Pancreas (tissue), 10 donors: ENCODE measurements around the gene ILF3. TPM values are rescaled to one million over a fixed set of nuclear protein-coding genes. Genes with fewer than 3 reads are reported as not detected.

Experiments used
- ATAC-seq, 4 donors: fragments of 200-7000 bp; cut with Tn5 transposase; one replicate each; pipeline versions ENCODE4 v1.8.0 to v1.9.1; 2020; ENCODE audit warnings: mild to moderate bottlenecking in 4 of 4, moderate library complexity in 4 of 4
- DNase-seq, 6 donors: peaks; one replicate each; pipeline ENCODE4 v3.0.0-alpha.2; 2020
- FAIRE-seq: peaks from 2 replicates; lab custom pipeline; 2012; peaks lifted over from hg19 to GRCh38; lab: Jason Lieb, UNC
- H3K27ac ChIP-seq, 4 donors: fragments of 200-600 bp; sonication (generic); 1 replicate in 3 of 4; 2 replicates in 1 of 4; pipeline versions ENCODE4 v1.5.0 to v1.8.0; 2020
- H3K27me3 ChIP-seq, 4 donors: fragments of 200-600 bp; one replicate each; pipeline ENCODE4 v1.8.0; 2021
- H3K36me3 ChIP-seq, 3 donors: fragments of 200-600 bp; sonication (generic) in 1 of 3; one replicate each; pipeline versions ENCODE4 v1.5.0 to v1.8.0; 2020 to 2021
- H3K4me1 ChIP-seq, 3 donors: fragments of 200-600 bp; one replicate each; pipeline ENCODE4 v1.8.0; 2021
- H3K4me3 ChIP-seq, 4 donors: fragments of 200-600 bp; sonication (generic) in 2 of 4; one replicate each; pipeline versions ENCODE4 v1.5.0 to v1.8.0; 2020 to 2021
- H3K9me3 ChIP-seq, 4 donors: fragments of 200-600 bp; one replicate each; pipeline ENCODE4 v1.8.0; 2021
- CTCF ChIP-seq, 4 donors: fragments of 200-600 bp; sonication (generic) in 3 of 4; IDR thresholded peaks; one replicate each; pipeline versions ENCODE4 v1.5.0 to v1.8.0; 2021; ENCODE audit warnings: antibody characterized with exemption in 4 of 4
- WGBS, 2 donors: extraction: QIAGEN DNeasy Blood & Tissue Kit; methylation state at CpG; one replicate each; pipeline ENCODE4 v1.1.7; 2013; 5-methylcytosine and 5-hydroxymethylcytosine counted together
- intact Hi-C, 3 donors: fragments of 100-400 bp; cut with DNase I; formaldehyde crosslinking; loops; one replicate each; pipeline versions ENCODE4 v1.11.1 to v1.14.2; 2022
- polyA plus RNA-seq, 2 donors: library from polyadenylated mRNA; stranded (reverse); fragments of 200-250 nt; gene quantifications; one replicate each; pipeline ENCODE4 v1.2.3, GENCODE V29; 2013
- total RNA-seq, 6 donors: library from RNA; stranded (reverse); fragmentation: NEBNext Ultra II Directional in 4 of 6; extraction: Animal tissue kit (Norgen Biotek cat#: 25700) in 4 of 6; gene quantifications; one replicate each; pipeline versions ENCODE4 v1.2.1 to v1.2.4, GENCODE V29; 2021 to 2023
- donor health status: healthy with polysubstance abuse.
- donor health status: DM: no; HTN: no; CAD: no; lungs with moderate emphysema.
- donor health status: DM: no; HTN: no; CAD: no.
- donor health status: control.
- donor health status: control.
- donor health status: Bipolar disorder and iron deficiency.
- donor health status: DM: yes; HTN: yes; CAD: no.
- donor health status: DM: no; HTN: no; CAD: no.
- donor health status: DM: no; HTN: no; CAD: no.
- donor health status: DM: yes; HTN: yes; CAD: no.

The ILF3 gene
- total and polyA plus RNA-seq, 8 donors = 70.5 to 129 (median 109) TPM

- TF ChIP-seq CTCF (IDR thresholded peaks at IDR 0.05) = no peak
- H3K4me3 ChIP-seq = no peak overlapping the region
- H3K36me3 ChIP-seq = peaks cover 8 to 76% (median 66%) of the 10 kb centered on the region in 3 donors
- intact Hi-C loops = no loop called here
- H3K27ac ChIP-seq = no peak overlapping the region
- no peaks in the 10 kb centered on the region for H3K9me3 ChIP-seq
- H3K27me3 ChIP-seq = no peaks in the 10 kb centered on the region
- 88 to 92% methylated on average over 12 of the region's 12 CpGs for WGBS, 2 donors
- H3K4me1 ChIP-seq = peaks cover 0 to 5% (median 0%) of the 10 kb centered on the region in 3 donors
- DNase-seq (no peak), FAIRE-seq (no peak), ATAC-seq (no peak)
Measured at GRCh38 chr19:10678813-10679212, 24.7 kb downstream of the ILF3 start.

- intact Hi-C loops = no loop called here
- 94% methylated on average over 18 of the region's 18 CpGs for WGBS, 2 donors
- Histone ChIP-seq H3K4me1 (peaks cover 0 to 5% (median 0%) of the 10 kb centered on the region in 3 donors), H3K36me3 (peaks cover 8 to 86% (median 66%) of the 10 kb centered on the region in 3 donors), H3K4me3 (no peak overlapping the region), H3K9me3 (no peaks in the 10 kb centered on the region), H3K27me3 (no peaks in the 10 kb centered on the region), H3K27ac (no peak overlapping the region)
- DNase-seq = peak in 1 of 6 donors; percentile 66
- no peak for TF ChIP-seq CTCF (IDR thresholded peaks at IDR 0.05)
- FAIRE-seq = no peak
- ATAC-seq = no peak
Measured at GRCh38 chr19:10679743-10680142, 25.6 kb downstream of the ILF3 start.

- FAIRE-seq = no peak
- peaks cover 8 to 89% (median 69%) of the 10 kb centered on the region in 3 donors for H3K36me3 ChIP-seq
- intact Hi-C loops = no loop called here
Measured at GRCh38 chr19:10680545-10681135, 26.5 kb downstream of the ILF3 start.

GRCh38 chr19:10681658-10682057, 27.5 kb downstream of the ILF3 start:
- Histone ChIP-seq H3K27me3 (no peaks in the 10 kb centered on the region), H3K4me3 (no peak overlapping the region), H3K9me3 (no peaks in the 10 kb centered on the region), H3K4me1 (peaks cover 0 to 5% (median 0%) of the 10 kb centered on the region in 3 donors), H3K36me3 (peaks cover 8 to 89% (median 69%) of the 10 kb centered on the region in 3 donors), H3K27ac (no peak overlapping the region)
- no peak for DNase-seq
- intact Hi-C loops = no loop called here
- 92 to 94% methylated on average over 4 of the region's 4 CpGs for WGBS, 2 donors
- FAIRE-seq = no peak
- no peak for ATAC-seq
- TF ChIP-seq CTCF (IDR thresholded peaks at IDR 0.05) = no peak

More at GRCh38 chr19:10680545-10681135, 26.5 kb downstream of the ILF3 start:
- Histone ChIP-seq H3K9me3 (no peaks in the 10 kb centered on the region), H3K4me1 (peaks cover 0 to 5% (median 0%) of the 10 kb centered on the region in 3 donors), H3K27me3 (no peaks in the 10 kb centered on the region), H3K4me3 (no peak overlapping the region), H3K27ac (no peak overlapping the region)
- DNase-seq = no peak
- no peak for TF ChIP-seq CTCF (IDR thresholded peaks at IDR 0.05)
- no peak for ATAC-seq
- 91 to 94% methylated on average over 15 of the region's 15 CpGs for WGBS, 2 donors

GRCh38 chr19:10682397-10683063, 28.4 kb downstream of the ILF3 start:
- TF ChIP-seq CTCF (IDR thresholded peaks at IDR 0.05) = no peak

More at GRCh38 chr19:10682397-10683063, 28.4 kb downstream of the ILF3 start:
- 89 to 90% methylated on average over 15 of the region's 15 CpGs for WGBS, 2 donors
- no peaks in the 10 kb centered on the region for H3K27me3 ChIP-seq
- no peak for FAIRE-seq
- ATAC-seq = peak in 1 of 4 donors; percentile 14
- intact Hi-C loops = no loop called here
- H3K36me3 ChIP-seq = peaks cover 8 to 90% (median 65%) of the 10 kb centered on the region in 3 donors
- no peak overlapping the region for H3K27ac ChIP-seq
- H3K9me3 ChIP-seq = no peaks in the 10 kb centered on the region
- DNase-seq = peak in 1 of 6 donors; percentile 64
- H3K4me1 ChIP-seq = peaks cover 0 to 5% (median 0%) of the 10 kb centered on the region in 3 donors
- H3K4me3 ChIP-seq = no peak overlapping the region
